Measurements from ENCODE around the gene OSER1.

Gene OSER1

DNA sequence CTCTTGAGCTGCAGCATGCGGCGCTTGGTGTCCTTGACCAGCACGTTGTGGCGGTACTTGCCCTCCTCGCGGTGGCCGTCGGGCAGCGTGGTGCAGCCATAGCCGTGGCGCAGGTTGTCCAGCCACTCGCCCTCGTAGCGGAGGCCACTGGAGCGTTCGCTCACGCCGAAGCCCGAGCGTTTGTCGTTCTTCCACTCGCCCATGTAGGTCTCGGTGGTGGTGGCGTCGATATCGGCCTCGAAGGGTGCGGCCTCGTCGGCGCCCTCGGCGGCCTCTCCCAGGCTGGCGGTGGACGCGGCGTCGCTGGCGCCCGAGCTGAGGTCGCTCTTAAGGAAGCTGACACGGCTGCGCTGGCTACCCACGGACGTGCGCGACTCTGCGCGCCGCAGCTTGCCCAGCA is 50.9 kb downstream of the OSER1 start:
- POLR2A ChIA-PET: no interaction called here
- TF ChIP-seq CTCF (IDR thresholded peaks at IDR 0.05; ENCODE audit: insufficient read depth, low read length, missing control alignments): no peak
- CTCF ChIA-PET: interaction anchor here (1.0 kb wide), 1 partner anchor 226 kb away, joined by 3 read pairs; no protein-coding TSS in a partner anchor
- no peak for DNase-seq (ENCODE audit: low read depth, low spot score)
- no peak overlapping the region for H3K4me3 ChIP-seq (ENCODE audit: low read depth, low read length)

GRCh38 chr20:44159125-44159524 is 51.4 kb downstream of the OSER1 start:
- DNase-seq (ENCODE audit: low read depth, low spot score): no peak
- no peak for TF ChIP-seq CTCF (IDR thresholded peaks at IDR 0.05; ENCODE audit: insufficient read depth, low read length, missing control alignments)
- ChIA-PET CTCF (interaction anchor here (0.8 kb wide), 1 partner anchor 28 kb away, joined by 3 read pairs; the partner anchor contains the start of gene JPH2), POLR2A (no interaction called here)
- H3K4me3 ChIP-seq (ENCODE audit: low read depth, low read length): no peak overlapping the region

DNA sequence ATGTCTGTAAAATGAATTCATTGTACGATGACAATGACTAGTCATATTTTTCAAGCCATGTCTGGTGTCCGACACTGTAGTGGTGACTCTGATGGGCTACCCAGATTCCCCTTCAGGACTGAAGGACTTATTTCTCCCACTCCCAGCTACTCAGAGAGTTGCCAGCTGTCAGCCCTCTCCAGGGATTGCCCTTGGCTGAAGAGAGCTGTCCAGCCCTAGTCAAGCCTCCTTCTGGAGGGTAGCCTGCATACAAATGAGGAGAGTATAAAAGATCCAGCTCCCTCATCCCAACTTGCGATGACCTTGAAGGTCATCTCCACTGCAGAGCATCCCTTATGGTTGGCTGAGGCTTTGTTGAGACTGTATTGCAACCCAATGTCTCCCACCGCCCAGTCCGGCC is 53.5 kb downstream of the OSER1 start:
- DNase-seq (ENCODE audit: low read depth, low spot score): no peak
- POLR2A ChIA-PET: no interaction called here
- no peak overlapping the region for H3K4me3 ChIP-seq (ENCODE audit: low read depth, low read length)
- TF ChIP-seq CTCF (IDR thresholded peaks at IDR 0.05; ENCODE audit: insufficient read depth, low read length, missing control alignments): no peak
- CTCF ChIA-PET: interaction anchor here (0.6 to 1.4 kb wide), 3 partner anchors 9 to 40 kb away, joined by 3 to 4 read pairs (median 3); no protein-coding TSS in a partner anchor

DNA sequence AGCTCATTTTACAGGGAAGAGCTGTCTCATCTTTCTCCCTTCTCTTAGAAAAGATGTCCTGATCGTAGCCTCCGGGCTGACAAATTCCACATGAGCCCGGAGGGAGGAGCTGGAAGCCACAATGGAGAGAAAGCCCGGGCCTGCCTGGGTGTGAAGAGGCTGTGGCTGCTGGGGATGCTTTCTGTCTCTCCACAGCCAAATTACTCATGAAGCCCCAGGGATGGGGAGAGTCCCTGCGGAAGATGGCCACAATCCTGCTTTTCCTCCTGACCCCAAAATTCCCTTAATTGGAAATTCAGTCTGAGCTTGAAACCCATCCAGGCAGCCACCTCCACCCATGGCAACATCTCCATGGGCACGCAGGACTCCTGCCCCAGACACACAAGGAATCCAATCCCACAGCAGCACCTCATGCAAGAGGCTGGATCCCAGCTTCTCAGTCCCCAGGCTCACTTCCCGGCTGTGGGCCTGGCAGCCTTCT is 56.0 kb downstream of the OSER1 start:
- ChIA-PET CTCF (interaction anchor here (0.9 to 3.6 kb wide), 8 partner anchors 11 to 38 kb away, joined by 3 to 29 read pairs (median 11); no protein-coding TSS in a partner anchor), POLR2A (interaction anchor here (0.8 to 1.6 kb wide), 2 partner anchors 11 to 33 kb away, joined by 4 to 6 read pairs; partner anchors contain the start of gene JPH2)

GRCh38 chr20:44153636-44154043 is 56.9 kb downstream of the OSER1 start:
- ChIA-PET POLR2A (interaction anchor here (1.0 to 1.6 kb wide), 2 partner anchors 23 to 34 kb away, joined by 3 to 6 read pairs; partner anchors contain the start of gene JPH2), CTCF (interaction anchor here (1.0 to 3.6 kb wide), 6 partner anchors 10 to 37 kb away, joined by 5 to 29 read pairs (median 12); no protein-coding TSS in a partner anchor)
- no peak overlapping the region for H3K4me3 ChIP-seq (ENCODE audit: low read depth, low read length)
- TF ChIP-seq CTCF (IDR thresholded peaks at IDR 0.05; ENCODE audit: insufficient read depth, low read length, missing control alignments): no peak
- DNase-seq (ENCODE audit: low read depth, low spot score): peak; percentile 16

More for the DNA sequence above, 56.0 kb downstream of the OSER1 start:
- DNase-seq (ENCODE audit: low read depth, low spot score): peak; percentile 24
- H3K4me3 ChIP-seq (ENCODE audit: low read depth, low read length): no peak overlapping the region
- peak; percentile 23 for TF ChIP-seq CTCF (IDR thresholded peaks at IDR 0.05; ENCODE audit: insufficient read depth, low read length, missing control alignments)

DNA sequence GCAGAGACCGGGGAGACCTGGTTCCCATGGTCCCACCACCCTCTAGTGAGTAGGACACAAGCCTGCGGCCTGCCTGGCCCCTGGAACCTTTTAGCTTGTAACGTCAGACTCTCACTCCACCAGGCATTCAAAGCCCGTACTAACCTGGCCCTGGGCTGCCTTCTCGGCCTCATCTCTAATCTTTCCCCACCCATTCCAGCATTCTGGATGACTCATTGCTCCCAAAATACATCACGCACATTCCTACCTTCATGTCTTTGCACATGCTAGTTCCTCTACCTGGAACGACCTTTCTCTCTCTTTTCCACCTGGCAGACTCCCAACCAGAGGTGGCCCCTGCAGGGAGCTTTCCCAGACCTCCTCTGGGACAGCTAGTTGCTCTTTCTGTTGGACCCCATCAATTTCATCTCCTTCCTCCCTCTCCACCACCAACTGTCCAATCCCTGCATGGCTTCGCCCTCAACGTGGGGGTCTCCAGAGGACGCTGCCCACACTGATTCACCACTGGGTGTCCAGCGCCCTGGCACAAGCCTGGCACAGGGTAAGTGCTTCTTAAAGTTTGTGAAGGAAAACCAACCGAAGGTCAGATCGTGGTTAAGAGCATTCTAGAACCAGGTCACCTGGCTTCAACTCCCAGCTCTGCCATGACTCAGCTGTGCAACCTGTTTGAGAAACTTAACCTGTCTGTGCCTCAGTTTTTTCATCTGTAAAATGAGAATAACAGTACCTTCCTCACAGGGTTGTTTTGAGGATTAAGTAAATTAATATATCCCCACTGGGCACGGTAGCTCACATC is 58.8 kb downstream of the OSER1 start:
- no peak for TF ChIP-seq CTCF (IDR thresholded peaks at IDR 0.05; ENCODE audit: insufficient read depth, low read length, missing control alignments)
- ChIA-PET CTCF (interaction anchor here (0.9 to 2.6 kb wide), 2 partner anchors 35 to 38 kb away, joined by 3 to 10 read pairs; no protein-coding TSS in a partner anchor), POLR2A (no interaction called here)
- DNase-seq (ENCODE audit: low read depth, low spot score): no peak
- H3K4me3 ChIP-seq (ENCODE audit: low read depth, low read length): no peak overlapping the region

Data from AG04449 (cell line).